GM12875 (cell line): ENCODE data around the gene SOST.

Source experiments
- H3K4me3 ChIP-seq: one replicate; pipeline ENCODE4 v1.5.1; 2011; ENCODE audit warnings: low read depth, low read length, control low read depth
- TF ChIP-seq, protein P1 (sequence below): IDR thresholded peaks from 2 replicates; pipeline ENCODE4 v1.5.1; 2011; ENCODE audit warnings: low read depth, mild to moderate bottlenecking, control low read depth, inconsistent platforms, low read length, moderate library complexity, borderline replicate concordance; ENCODE audit not compliant: insufficient read depth

Gene SOST

DNA sequence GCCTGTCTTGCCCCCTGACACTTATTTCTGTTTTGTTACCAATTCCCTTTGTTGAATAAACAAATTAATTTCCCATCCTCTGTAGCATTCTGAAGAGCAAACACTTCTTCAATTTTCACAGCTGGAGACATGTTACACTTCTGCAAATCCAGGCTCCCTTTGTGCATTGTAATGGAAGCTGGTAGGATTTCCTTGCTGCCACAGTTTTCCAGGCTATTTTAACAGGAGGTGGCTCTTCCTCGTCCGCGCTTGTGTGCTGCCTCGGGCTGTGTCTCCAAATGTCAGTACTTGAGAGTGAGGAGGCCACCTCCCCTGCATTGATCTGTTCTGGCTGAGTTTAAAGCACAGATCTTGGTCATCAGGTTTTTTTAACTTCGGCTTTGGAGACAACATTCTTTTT lies 40.0 kb downstream of the SOST start:
- TF ChIP-seq, protein P1, sequence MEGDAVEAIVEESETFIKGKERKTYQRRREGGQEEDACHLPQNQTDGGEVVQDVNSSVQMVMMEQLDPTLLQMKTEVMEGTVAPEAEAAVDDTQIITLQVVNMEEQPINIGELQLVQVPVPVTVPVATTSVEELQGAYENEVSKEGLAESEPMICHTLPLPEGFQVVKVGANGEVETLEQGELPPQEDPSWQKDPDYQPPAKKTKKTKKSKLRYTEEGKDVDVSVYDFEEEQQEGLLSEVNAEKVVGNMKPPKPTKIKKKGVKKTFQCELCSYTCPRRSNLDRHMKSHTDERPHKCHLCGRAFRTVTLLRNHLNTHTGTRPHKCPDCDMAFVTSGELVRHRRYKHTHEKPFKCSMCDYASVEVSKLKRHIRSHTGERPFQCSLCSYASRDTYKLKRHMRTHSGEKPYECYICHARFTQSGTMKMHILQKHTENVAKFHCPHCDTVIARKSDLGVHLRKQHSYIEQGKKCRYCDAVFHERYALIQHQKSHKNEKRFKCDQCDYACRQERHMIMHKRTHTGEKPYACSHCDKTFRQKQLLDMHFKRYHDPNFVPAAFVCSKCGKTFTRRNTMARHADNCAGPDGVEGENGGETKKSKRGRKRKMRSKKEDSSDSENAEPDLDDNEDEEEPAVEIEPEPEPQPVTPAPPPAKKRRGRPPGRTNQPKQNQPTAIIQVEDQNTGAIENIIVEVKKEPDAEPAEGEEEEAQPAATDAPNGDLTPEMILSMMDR, result no peak
- H3K4me3 ChIP-seq, result no peak overlapping the region

- no peak overlapping the region for H3K4me3 ChIP-seq
- TF ChIP-seq, protein P1, result no peak
Measured at GRCh38 chr17:43717913-43718312, 40.7 kb downstream of the SOST start.

DNA sequence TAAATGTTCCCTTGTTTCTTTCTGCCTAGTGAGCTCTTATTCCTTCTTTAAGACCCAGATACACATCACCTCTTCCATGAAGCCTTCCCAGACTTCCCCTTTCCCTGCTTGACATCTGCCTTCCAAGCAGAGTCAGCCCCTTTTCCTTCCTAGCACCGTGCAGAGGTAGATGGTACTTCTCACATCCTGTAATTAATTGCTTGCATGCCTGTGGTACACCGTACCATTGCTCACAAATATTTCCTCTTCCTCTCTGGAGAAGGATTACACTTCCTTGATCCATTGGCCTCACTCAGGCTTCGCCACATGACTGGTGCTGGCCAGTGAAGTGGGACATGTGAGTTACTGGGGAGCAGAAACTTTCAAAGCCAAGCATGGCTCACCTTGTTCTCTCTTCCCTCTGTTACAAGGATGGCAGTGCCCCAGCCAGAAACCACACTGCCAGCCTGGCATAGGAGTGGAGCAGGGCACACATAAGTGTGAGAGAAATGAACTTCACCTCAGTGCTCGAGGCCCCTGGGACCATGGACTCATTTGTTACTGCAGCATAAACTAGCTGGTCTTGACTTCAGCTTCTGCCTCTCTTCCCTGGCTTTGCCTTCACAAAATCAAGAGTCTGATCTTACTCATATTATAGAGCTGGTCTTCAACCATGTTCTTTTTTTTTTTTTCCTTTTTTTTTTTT lies 44.0 kb downstream of the SOST start:
- no peak overlapping the region for H3K4me3 ChIP-seq
- TF ChIP-seq, protein P1, result no peak

- TF ChIP-seq, protein P1, result no peak
- peak overlapping the region; percentile 21 for H3K4me3 ChIP-seq
Measured at GRCh38 chr17:43713494-43714162, 45.0 kb downstream of the SOST start.

DNA sequence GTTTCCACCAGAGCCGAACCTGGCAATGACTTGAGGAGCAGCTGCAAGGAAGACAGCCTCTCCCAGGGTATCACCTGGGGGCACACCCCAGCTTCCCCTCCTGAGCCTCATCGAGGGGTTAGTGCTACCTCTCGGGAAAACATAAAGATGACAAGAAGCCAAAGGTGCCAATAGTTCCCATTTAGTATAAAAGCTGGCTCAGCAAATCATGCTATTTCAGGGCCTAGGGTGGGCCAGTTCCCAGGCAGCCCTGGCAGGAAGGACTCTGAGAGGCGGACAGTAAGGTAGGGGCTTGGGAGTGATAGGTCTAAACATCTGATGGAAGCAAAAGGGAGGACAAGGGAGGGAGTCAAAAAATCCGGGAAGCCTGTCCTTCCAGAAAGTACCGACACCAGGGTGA lies 46.2 kb downstream of the SOST start:
- TF ChIP-seq, protein P1, result no peak
- no peak overlapping the region for H3K4me3 ChIP-seq

GRCh38 chr17:43710101-43710500 lies 48.5 kb downstream of the SOST start:
- TF ChIP-seq, protein P1, result no peak

GRCh38 chr17:43709210-43709609 lies 49.4 kb downstream of the SOST start:
- no peak overlapping the region for H3K4me3 ChIP-seq
- TF ChIP-seq, protein P1, result no peak

More at GRCh38 chr17:43710101-43710500, 48.5 kb downstream of the SOST start:
- H3K4me3 ChIP-seq, result no peak overlapping the region
